Right atrium auricular region (tissue), 2 donors: Measurements from ENCODE around the gene SPRED1. TPM values are rescaled to one million over a fixed set of nuclear protein-coding genes. Genes with fewer than 3 reads are reported as not detected.

ENCODE experiments used
- DNase-seq: peaks from one replicate; pipeline ENCODE4 v3.0.0-alpha.2; 2019; ENCODE audit warnings: low spot score
- H3K27ac ChIP-seq, 2 donors: fragments of 200-600 bp; sonication (generic); 1 replicate in 1 of 2; 2 replicates in 1 of 2; pipeline ENCODE4 v1.5.1; 2016 to 2019
- H3K27me3 ChIP-seq, 2 donors: fragments of 200-600 bp; sonication (generic); one replicate each; pipeline versions ENCODE4 v1.5.1 to v1.6.0; 2017 to 2019
- H3K36me3 ChIP-seq: fragments of 200-600 bp; sonication (generic); one replicate; pipeline ENCODE4 v1.5.1; 2016
- H3K4me1 ChIP-seq, 2 donors: fragments of 200-600 bp; sonication (generic); one replicate each; pipeline versions ENCODE4 v1.5.1 to v1.6.0; 2017 to 2019
- H3K4me3 ChIP-seq, 2 donors: fragments of 200-600 bp; sonication (generic); 1 replicate in 1 of 2; 2 replicates in 1 of 2; pipeline ENCODE4 v1.5.1; 2017 to 2019; ENCODE audit warnings: mild to moderate bottlenecking in 1 of 2, moderate library complexity in 1 of 2
- H3K9me3 ChIP-seq, 2 donors: fragments of 200-600 bp; sonication (generic); one replicate each; pipeline ENCODE4 v1.5.1; 2019
- CTCF ChIP-seq, 2 donors: fragments of 200-600 bp; sonication (generic); IDR thresholded peaks; one replicate each; pipeline ENCODE4 v1.5.1; 2019; ENCODE audit warnings: antibody characterized with exemption in 2 of 2
- total RNA-seq, 2 donors: library from RNA; depleted of rRNA; stranded (reverse); fragments of >200 nt; gene quantifications; one replicate each; pipeline ENCODE4 v1.1.0, GENCODE V29; 2016

The SPRED1 gene
- total RNA-seq, 2 donors from 2014 or later = 9.4 to 10.9 TPM

GRCh38 chr15:38211249-38211648 lies 41.4 kb upstream of the SPRED1 start:
- H3K4me1 ChIP-seq = no peaks in the 10 kb centered on the region
- no peak for TF ChIP-seq CTCF (IDR thresholded peaks at IDR 0.05)
- no peaks in the 10 kb centered on the region for H3K36me3 ChIP-seq
- no peak overlapping the region for H3K4me3 ChIP-seq
- H3K9me3 ChIP-seq = no peaks in the 10 kb centered on the region
- no peak for DNase-seq
- H3K27me3 ChIP-seq = no peaks in the 10 kb centered on the region
- no peak overlapping the region for H3K27ac ChIP-seq

- no peaks in the 10 kb centered on the region for H3K36me3 ChIP-seq
- H3K9me3 ChIP-seq = no peaks in the 10 kb centered on the region
- no peaks in the 10 kb centered on the region for H3K27me3 ChIP-seq
- H3K4me1 ChIP-seq = no peaks in the 10 kb centered on the region
- TF ChIP-seq CTCF (IDR thresholded peaks at IDR 0.05) = no peak
- H3K27ac ChIP-seq = no peak overlapping the region
- DNase-seq = no peak
- no peak overlapping the region for H3K4me3 ChIP-seq
Measured at GRCh38 chr15:38211811-38212210, 40.8 kb upstream of the SPRED1 start.

GRCh38 chr15:38212729-38213351 lies 39.8 kb upstream of the SPRED1 start:
- no peaks in the 10 kb centered on the region for H3K9me3 ChIP-seq
- no peak overlapping the region for H3K27ac ChIP-seq
- no peak overlapping the region for H3K4me3 ChIP-seq
- DNase-seq = no peak
- TF ChIP-seq CTCF (IDR thresholded peaks at IDR 0.05) = no peak
- no peaks in the 10 kb centered on the region for H3K27me3 ChIP-seq
- H3K4me1 ChIP-seq = peaks cover 0 to 7% of the 10 kb centered on the region in 2 donors
- no peaks in the 10 kb centered on the region for H3K36me3 ChIP-seq

DNA sequence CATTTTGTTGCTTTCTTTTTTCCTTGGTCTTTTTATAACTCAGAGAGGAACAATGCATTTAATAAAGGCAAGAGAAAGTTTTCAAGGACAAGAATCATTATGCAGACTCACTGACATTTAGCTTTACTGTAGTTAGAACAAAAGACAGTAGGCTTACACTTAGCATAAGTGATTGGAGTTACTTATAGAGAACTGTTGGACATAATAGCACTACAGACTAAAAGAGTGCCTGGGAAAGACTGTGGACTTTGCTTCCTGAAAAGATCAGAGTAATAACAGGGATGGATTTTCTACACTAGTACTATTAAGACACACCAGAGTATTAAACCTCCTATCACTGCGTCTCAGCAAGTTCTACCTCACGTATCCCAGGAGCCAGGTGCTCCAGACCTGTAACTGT lies 39.3 kb upstream of the SPRED1 start:
- Histone ChIP-seq H3K4me1 (peaks cover 0 to 7% of the 10 kb centered on the region in 2 donors), H3K4me3 (no peak overlapping the region), H3K27ac (no peak overlapping the region), H3K36me3 (no peaks in the 10 kb centered on the region), H3K9me3 (no peaks in the 10 kb centered on the region), H3K27me3 (no peaks in the 10 kb centered on the region)
- no peak for TF ChIP-seq CTCF (IDR thresholded peaks at IDR 0.05)
- no peak for DNase-seq

- no peak for TF ChIP-seq CTCF (IDR thresholded peaks at IDR 0.05)
- Histone ChIP-seq H3K9me3 (no peaks in the 10 kb centered on the region), H3K27ac (no peak overlapping the region), H3K4me3 (no peak overlapping the region), H3K36me3 (no peaks in the 10 kb centered on the region), H3K4me1 (peaks cover 0 to 7% of the 10 kb centered on the region in 2 donors), H3K27me3 (no peaks in the 10 kb centered on the region)
- DNase-seq = no peak
Measured at GRCh38 chr15:38215707-38216106, 36.9 kb upstream of the SPRED1 start.

DNA sequence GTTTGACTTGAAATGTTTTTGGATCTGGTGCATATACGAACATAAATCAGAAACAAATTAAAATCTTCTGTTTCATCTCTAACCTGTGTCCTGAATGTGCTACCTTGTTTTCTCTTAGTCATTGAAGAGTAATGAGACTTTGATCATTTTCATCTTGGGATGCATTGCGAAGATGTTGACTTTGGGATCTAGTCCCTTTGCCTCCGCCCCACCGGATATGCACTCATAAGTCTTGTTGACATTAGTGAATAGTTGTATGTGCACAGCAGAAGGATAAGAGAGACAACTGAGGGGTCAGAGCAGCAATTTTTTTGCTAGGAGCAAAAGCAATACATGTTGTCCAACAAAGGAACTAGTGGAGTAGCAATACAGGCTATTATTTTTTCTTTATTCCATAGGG lies 35.9 kb upstream of the SPRED1 start:
- peaks cover 0 to 7% of the 10 kb centered on the region in 2 donors for H3K4me1 ChIP-seq
- TF ChIP-seq CTCF (IDR thresholded peaks at IDR 0.05) = no peak

More for the DNA sequence above, 35.9 kb upstream of the SPRED1 start:
- no peak for DNase-seq
- no peaks in the 10 kb centered on the region for H3K27me3 ChIP-seq
- H3K4me3 ChIP-seq = no peak overlapping the region
- H3K36me3 ChIP-seq = no peaks in the 10 kb centered on the region
- H3K27ac ChIP-seq = no peak overlapping the region
- H3K9me3 ChIP-seq = no peaks in the 10 kb centered on the region
